Heart right ventricle (tissue), 16 donors: ENCODE data around the gene GRIK4. TPM values are rescaled to one million over a fixed set of nuclear protein-coding genes. Genes with fewer than 3 reads are reported as not detected.
A peak's percentile ranks its signal among the peaks of the same experiment; 100 is the strongest.

Experiments used
- ATAC-seq, 8 donors: fragments of 200-7000 bp; cut with Tn5 transposase; one replicate each; pipeline ENCODE4 v1.9.1; 2020; ENCODE audit warnings: mild to moderate bottlenecking in 8 of 8, moderate library complexity in 8 of 8, moderate number of reproducible peaks in 1 of 8
- DNase-seq, 2 donors: peaks; one replicate each; pipeline ENCODE4 v3.0.0-alpha.2; 2020
- H3K27ac ChIP-seq, 10 donors: fragments of 200-600 bp; sonication (generic) in 2 of 10; one replicate each; pipeline versions ENCODE4 v1.5.0 to v1.8.0; 2020 to 2022; ENCODE audit warnings: mild to moderate bottlenecking in 3 of 10
- H3K27me3 ChIP-seq, 7 donors: fragments of 200-600 bp; one replicate each; pipeline ENCODE4 v1.8.0; 2021 to 2022; ENCODE audit warnings: mild to moderate bottlenecking in 2 of 7
- H3K36me3 ChIP-seq, 9 donors: fragments of 200-600 bp; sonication (generic) in 1 of 9; one replicate each; pipeline versions ENCODE4 v1.5.0 to v1.8.0; 2020 to 2022; ENCODE audit warnings: mild to moderate bottlenecking in 2 of 9
- H3K4me1 ChIP-seq, 9 donors: fragments of 200-600 bp; sonication (generic) in 1 of 9; one replicate each; pipeline versions ENCODE4 v1.5.0 to v1.8.0; 2020 to 2022; ENCODE audit warnings: mild to moderate bottlenecking in 4 of 9
- H3K4me3 ChIP-seq, 10 donors: fragments of 200-600 bp; sonication (generic) in 2 of 10; one replicate each; pipeline versions ENCODE4 v1.5.0 to v1.8.0; 2020 to 2022; ENCODE audit warnings: mild to moderate bottlenecking in 7 of 10, moderate library complexity in 2 of 10
- H3K9me3 ChIP-seq, 11 donors: fragments of 200-600 bp in 10 of 11; sonication (generic) in 2 of 11; one replicate each; pipeline versions ENCODE4 v1.5.0 to v1.8.0; 2013 to 2022; ENCODE audit warnings: mild to moderate bottlenecking in 2 of 11, control low read depth in 1 of 11, moderate library complexity in 1 of 11
- WGBS, 2 donors: extraction: QIAGEN DNeasy Blood & Tissue Kit; methylation state at CpG; one replicate each; pipeline ENCODE4 v1.1.7; 2013; ENCODE audit warnings: inconsistent platforms in 1 of 2; 5-methylcytosine and 5-hydroxymethylcytosine counted together
- intact Hi-C, 10 donors: fragments of 100-400 bp; cut with DNase I; formaldehyde crosslinking; loops; one replicate each; pipeline versions ENCODE4 v1.11.1 to v1.14.2; 2022
- polyA plus RNA-seq, 2 donors: library from polyadenylated mRNA; stranded (reverse); fragments of 200-250 nt; gene quantifications; one replicate each; pipeline ENCODE4 v1.2.3, GENCODE V29; 2013
- total RNA-seq, 10 donors: library from RNA; stranded (reverse); fragmentation: NEBNext Ultra II Directional in 3 of 10; extraction: Animal tissue kit (Norgen Biotek cat#: 25700) in 3 of 10; gene quantifications; one replicate each; pipeline versions ENCODE4 v1.2.1 to v1.2.4, GENCODE V29; 2021 to 2023
- TF ChIP-seq, protein P1 (sequence below), 9 donors: fragments of 200-600 bp; sonication (generic) in 2 of 9; IDR thresholded peaks; one replicate each; pipeline versions ENCODE4 v1.5.0 to v1.8.0; 2021 to 2022; ENCODE audit warnings: antibody characterized with exemption in 9 of 9, mild to moderate bottlenecking in 5 of 9, moderate library complexity in 1 of 9
- donor health status: Arrhythmogenic right ventricular cardiomyopathy.
- donor health status: ischemic (EF 13 %, LVEDD 7.1; RV severe dilation, severe dysfunction).
- donor health status: healthy with polysubstance abuse.
- donor health status: DM: no; HTN: yes; CAD: no.
- donor health status: DM: no; HTN: no; CAD: no.
- donor health status: ischemic (EF 25% LVEDD 6.9; RV normal size, moderate dysfunction).
- donor health status: ischemic (EF 25% LVEDD 5.7; RV mildly dilated, moderate dysfunction).
- donor health status: healthy.
- donor health status: DM: yes; HTN: yes; CAD: no.
- donor health status: Ischemic cardiomyopathy.
- donor health status: ischemic (EF 35%, LVEDD 5.7; RV mildly dilated, moderate dysfunction).
- donor health status: nonischemic (EF 11% LVEDD 7.7; RV severe dilation, severe dysfunction).
- donor health status: DM: yes; HTN: yes; CAD: no.
- donor health status: PGD.
- donor health status: ischemic (EF 29% LVEDD 5.4; RV normal size, mild dysfunction).
- donor health status: nonischemic (EF 23%, LVEDD 6.1; RV moderate dilation, normal function).

The GRIK4 gene
- total and polyA plus RNA-seq, 12 donors: 0.01 to 0.85 (median 0.37) TPM; not detected in 6

DNA sequence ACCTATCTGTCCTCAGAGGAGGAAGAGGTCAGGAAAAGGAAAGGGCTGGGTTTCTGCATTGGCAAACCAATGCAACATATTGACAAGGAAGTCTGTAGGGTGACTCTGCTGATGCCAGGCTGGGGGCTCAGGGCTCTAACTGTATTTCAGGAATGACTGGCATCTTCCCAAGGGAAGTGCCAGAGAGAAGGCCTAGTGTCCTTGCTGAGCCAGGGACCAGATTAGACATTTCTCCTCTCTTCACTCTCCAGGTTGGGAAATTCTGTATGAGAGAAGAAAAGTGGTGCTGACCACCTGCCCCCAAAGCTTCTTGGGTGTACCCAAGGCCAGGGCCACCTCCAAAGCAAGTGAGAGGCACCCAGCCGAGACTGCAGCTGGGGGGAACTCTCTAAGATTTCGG lies 27.2 kb downstream of the GRIK4 start:
- Histone ChIP-seq H3K4me3 (no peak overlapping the region), H3K27me3 (no peaks in the 10 kb centered on the region), H3K36me3 (no peaks in the 10 kb centered on the region), H3K27ac (no peak overlapping the region), H3K4me1 (peaks cover 0 to 16% (median 0%) of the 10 kb centered on the region in 9 donors), H3K9me3 (peaks cover 0 to 15% (median 6%) of the 10 kb centered on the region in 11 donors)
- DNase-seq (no peak), ATAC-seq (no peak)
- TF ChIP-seq, protein P1, sequence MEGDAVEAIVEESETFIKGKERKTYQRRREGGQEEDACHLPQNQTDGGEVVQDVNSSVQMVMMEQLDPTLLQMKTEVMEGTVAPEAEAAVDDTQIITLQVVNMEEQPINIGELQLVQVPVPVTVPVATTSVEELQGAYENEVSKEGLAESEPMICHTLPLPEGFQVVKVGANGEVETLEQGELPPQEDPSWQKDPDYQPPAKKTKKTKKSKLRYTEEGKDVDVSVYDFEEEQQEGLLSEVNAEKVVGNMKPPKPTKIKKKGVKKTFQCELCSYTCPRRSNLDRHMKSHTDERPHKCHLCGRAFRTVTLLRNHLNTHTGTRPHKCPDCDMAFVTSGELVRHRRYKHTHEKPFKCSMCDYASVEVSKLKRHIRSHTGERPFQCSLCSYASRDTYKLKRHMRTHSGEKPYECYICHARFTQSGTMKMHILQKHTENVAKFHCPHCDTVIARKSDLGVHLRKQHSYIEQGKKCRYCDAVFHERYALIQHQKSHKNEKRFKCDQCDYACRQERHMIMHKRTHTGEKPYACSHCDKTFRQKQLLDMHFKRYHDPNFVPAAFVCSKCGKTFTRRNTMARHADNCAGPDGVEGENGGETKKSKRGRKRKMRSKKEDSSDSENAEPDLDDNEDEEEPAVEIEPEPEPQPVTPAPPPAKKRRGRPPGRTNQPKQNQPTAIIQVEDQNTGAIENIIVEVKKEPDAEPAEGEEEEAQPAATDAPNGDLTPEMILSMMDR (IDR thresholded peaks at IDR 0.05): no peak
- intact Hi-C loops: no loop called here
- 84 to 92% methylated on average over 2 of the region's 2 CpGs for WGBS, 2 donors

DNA sequence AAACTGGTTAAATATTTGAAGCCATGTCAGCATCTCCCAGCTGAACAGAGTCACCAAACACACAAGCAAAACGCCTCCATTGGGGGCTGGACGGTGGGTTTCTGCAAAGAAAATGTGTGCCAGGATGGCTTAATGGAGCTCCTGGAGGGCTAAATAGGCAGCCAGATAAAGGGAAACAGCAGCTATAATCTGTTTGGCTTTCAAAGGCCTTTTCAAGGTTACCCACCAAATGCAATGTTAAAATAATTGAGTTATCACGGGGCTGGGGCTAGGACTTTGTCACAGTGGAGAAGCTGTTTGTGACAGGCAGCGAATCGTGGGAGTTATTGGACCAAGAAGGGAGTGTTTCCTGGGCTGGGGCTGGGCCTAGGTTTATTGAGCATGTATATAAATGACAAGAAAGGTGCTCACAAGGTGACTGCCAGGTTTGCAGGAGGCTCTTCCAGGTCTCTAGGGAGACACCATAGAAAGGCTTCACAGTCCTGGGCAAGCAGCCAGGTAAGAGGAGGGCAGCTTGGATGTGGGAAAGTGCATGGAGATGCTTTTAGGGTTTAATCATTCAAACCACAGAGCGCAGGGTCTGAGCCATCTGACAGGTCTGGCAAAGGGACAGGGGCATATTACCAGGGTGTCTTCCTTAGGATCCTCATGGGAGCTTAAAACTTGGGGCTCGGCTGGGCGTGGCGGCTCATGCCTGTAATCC lies 28.3 kb downstream of the GRIK4 start:
- WGBS, 2 donors: 75 to 78% methylated on average over 9 of the region's 9 CpGs
- Histone ChIP-seq H3K9me3 (peaks cover 0 to 15% (median 6%) of the 10 kb centered on the region in 11 donors), H3K27me3 (no peaks in the 10 kb centered on the region), H3K4me1 (peaks cover 0 to 19% (median 0%) of the 10 kb centered on the region in 9 donors), H3K4me3 (no peak overlapping the region), H3K27ac (no peak overlapping the region), H3K36me3 (no peaks in the 10 kb centered on the region)
- TF ChIP-seq, protein P1 (IDR thresholded peaks at IDR 0.05): no peak
- DNase-seq (no peak), ATAC-seq (no peak)
- intact Hi-C loops: no loop called here

DNA sequence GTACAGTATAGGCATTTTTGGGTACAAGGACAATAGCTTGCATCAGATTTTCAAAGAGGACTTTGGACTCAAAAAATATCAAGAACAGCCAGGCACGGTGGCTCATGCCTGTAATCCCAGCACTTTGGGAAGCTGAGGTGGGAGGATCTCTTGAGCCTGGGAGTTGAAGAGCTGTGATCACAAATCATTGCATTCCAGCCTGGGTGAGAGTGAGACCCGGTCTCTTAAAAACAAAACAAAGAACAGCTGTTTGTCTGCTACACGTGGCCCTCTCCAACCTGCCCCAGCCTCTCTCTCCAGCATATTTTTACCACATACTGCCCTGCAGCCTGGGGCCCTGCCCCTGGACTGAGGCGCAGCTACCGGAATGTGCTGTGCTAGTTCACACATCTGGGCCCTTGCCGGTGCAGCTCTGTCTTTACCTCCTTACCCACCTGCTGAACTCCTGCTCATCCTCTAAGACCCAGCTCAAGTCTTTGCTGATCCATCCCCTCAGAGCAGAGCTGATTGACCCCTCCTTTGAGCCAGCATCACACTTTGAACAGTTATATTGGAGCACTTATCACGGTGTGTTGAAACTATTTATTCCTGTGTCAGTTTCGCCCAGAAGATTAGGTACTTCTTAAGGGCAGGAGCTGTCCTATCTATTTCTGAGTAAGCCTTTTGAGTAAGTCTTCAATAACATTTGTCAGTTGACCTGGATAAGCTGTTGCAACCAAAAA lies 29.4 kb downstream of the GRIK4 start:
- intact Hi-C loops: no loop called here
- H3K4me3 ChIP-seq: no peak overlapping the region
- no peak for ATAC-seq
- H3K9me3 ChIP-seq: peaks cover 0 to 15% (median 6%) of the 10 kb centered on the region in 11 donors
- H3K36me3 ChIP-seq: no peaks in the 10 kb centered on the region
- H3K27me3 ChIP-seq: no peaks in the 10 kb centered on the region
- TF ChIP-seq, protein P1 (IDR thresholded peaks at IDR 0.05): no peak
- H3K4me1 ChIP-seq: peaks cover 0 to 19% (median 0%) of the 10 kb centered on the region in 9 donors
- no peak for DNase-seq
- WGBS, 2 donors: 59 to 60% methylated on average over 8 of the region's 8 CpGs
- no peak overlapping the region for H3K27ac ChIP-seq

- Histone ChIP-seq H3K27ac (peak overlapping the region in 1 of 10 donors; percentile 4), H3K4me3 (no peak overlapping the region), H3K4me1 (peaks cover 4 to 38% (median 21%) of the 10 kb centered on the region in 9 donors), H3K9me3 (peaks cover 0 to 15% (median 6%) of the 10 kb centered on the region in 11 donors), H3K36me3 (no peaks in the 10 kb centered on the region), H3K27me3 (no peaks in the 10 kb centered on the region)
- WGBS, 2 donors: 68 to 75% methylated on average over 6 of the region's 6 CpGs
- DNase-seq (no peak), ATAC-seq (no peak)
- TF ChIP-seq, protein P1 (IDR thresholded peaks at IDR 0.05): no peak
- intact Hi-C loops: no loop called here
Measured at GRCh38 chr11:120543521-120544215, 32.1 kb downstream of the GRIK4 start.
